Kidney (tissue), 22 donors: ENCODE results near the gene SOX12. TPM values are rescaled to one million over a fixed set of nuclear protein-coding genes. Genes with fewer than 3 reads are reported as not detected.

Experiments used
- DNase-seq, 5 donors: peaks; one replicate each; pipeline ENCODE4 v3.0.0-alpha.2; 2013 to 2020
- FAIRE-seq: peaks from 2 replicates; lab custom pipeline; 2012; peaks lifted over from hg19 to GRCh38; lab: Jason Lieb, UNC
- H3K27ac ChIP-seq, 2 donors: one replicate each; pipeline ENCODE4 v1.7.0; 2013; ENCODE audit warnings: low read depth in 2 of 2, low read length in 2 of 2, inconsistent platforms in 1 of 2
- H3K27me3 ChIP-seq: one replicate; pipeline ENCODE4 v1.7.1; 2013; ENCODE audit warnings: low read length, inconsistent platforms; ENCODE audit not compliant: control insufficient read depth, insufficient read depth
- H3K36me3 ChIP-seq, 3 donors: one replicate each; pipeline versions ENCODE4 v1.7.0 to v1.7.1; 2013; ENCODE audit warnings: low read length in 3 of 3, control low read depth in 1 of 3, inconsistent platforms in 1 of 3; ENCODE audit not compliant: insufficient read depth in 3 of 3, control insufficient read depth in 2 of 3
- H3K4me1 ChIP-seq, 3 donors: one replicate each; pipeline versions ENCODE4 v1.7.0 to v1.7.1; 2013; ENCODE audit warnings: low read length in 3 of 3, inconsistent platforms in 1 of 3, low read depth in 1 of 3; ENCODE audit not compliant: control insufficient read depth in 2 of 3, insufficient read depth in 2 of 3
- H3K4me3 ChIP-seq, 3 donors: one replicate each; pipeline versions ENCODE4 v1.7.0 to v1.8.1; 2013; ENCODE audit warnings: low read length in 3 of 3, control low read depth in 1 of 3, inconsistent platforms in 1 of 3
- H3K9ac ChIP-seq, 3 donors: one replicate each; pipeline versions ENCODE4 v1.7.0 to v1.7.1; 2013; ENCODE audit warnings: low read length in 3 of 3, control low read depth in 1 of 3, inconsistent platforms in 1 of 3
- H3K9me3 ChIP-seq, 3 donors: one replicate each; pipeline versions ENCODE4 v1.7.0 to v1.7.1; 2013; ENCODE audit warnings: low read length in 3 of 3, control low read depth in 1 of 3, inconsistent platforms in 1 of 3; ENCODE audit not compliant: control insufficient read depth in 2 of 3, insufficient read depth in 1 of 3
- CTCF ChIP-seq: IDR thresholded peaks from 3 replicates; pipeline ENCODE4 v1.5.1; 2012; ENCODE audit warnings: mild to moderate bottlenecking, moderate library complexity, borderline replicate concordance; ENCODE audit not compliant: insufficient read depth; ENCODE audit errors: extremely low read depth
- intact Hi-C: fragments of 100-400 bp; cut with DNase I; formaldehyde crosslinking; loops from one replicate; pipeline ENCODE4 v1.11.1; 2022
- long read RNA-seq, 10 donors: library from polyadenylated mRNA in 1 of 10; unstranded in 1 of 10; transcript quantifications; one replicate each; pipeline ENCODE4 v2.0.0 and lab custom pipeline, GENCODE V29; 2021 to 2026
- polyA plus RNA-seq: library from polyadenylated mRNA; stranded (reverse); fragments of 350-450 nt; fragmentation: Illumina TruSeq; extraction: RNeasy Lipid Tissue Mini Kit (QIAGEN cat#74804); gene quantifications from one replicate; pipeline ENCODE4 v1.2.3, GENCODE V29; 2014; ENCODE audit warnings: low read depth, low replicate concordance; ENCODE audit not compliant: insufficient read depth
- total RNA-seq: library from RNA; stranded (reverse); fragmentation: NEBNext Ultra II Directional; extraction: Animal tissue kit (Norgen Biotek cat#: 25700); gene quantifications from one replicate; pipeline ENCODE4 v1.2.1, GENCODE V29; 2021
- donor health status: control.
- donor health status: control.
- donor health status: control.
- donor health status: control.
- donor health status: control.
- donor health status: DM: yes; HTN: yes; CAD: no.
- donor health status: Normal renal cell carcinoma (clear cell type).

The SOX12 gene
- 12.7 TPM for total RNA-seq
- 11.3 TPM for polyA plus RNA-seq
- long read RNA-seq, donor 1, full-length matches to known transcripts = 98 of 98 reads
- long read RNA-seq, donor 1, partial matches to known transcripts = 0 of 98 reads
- long read RNA-seq, donor 1, other reads (novel, unspliced or antisense) = 0 of 98 reads
- long read RNA-seq, donor 2, full-length matches to known transcripts = 84 of 84 reads
- long read RNA-seq, donor 2, partial matches to known transcripts = 0 of 84 reads
- long read RNA-seq, donor 2, other reads (novel, unspliced or antisense) = 0 of 84 reads
- long read RNA-seq, donor 3, full-length matches to known transcripts = 111 of 111 reads
- long read RNA-seq, donor 3, partial matches to known transcripts = 0 of 111 reads
- long read RNA-seq, donor 3, other reads (novel, unspliced or antisense) = 0 of 111 reads
- long read RNA-seq, donor 4, full-length matches to known transcripts = 107 of 107 reads
- long read RNA-seq, donor 4, partial matches to known transcripts = 0 of 107 reads
- long read RNA-seq, donor 4, other reads (novel, unspliced or antisense) = 0 of 107 reads
- long read RNA-seq, donor 5, full-length matches to known transcripts = 16 of 16 reads
- long read RNA-seq, donor 5, partial matches to known transcripts = 0 of 16 reads
- long read RNA-seq, donor 5, other reads (novel, unspliced or antisense) = 0 of 16 reads
- long read RNA-seq, donor 6, full-length matches to known transcripts = 59 of 59 reads
- long read RNA-seq, donor 6, partial matches to known transcripts = 0 of 59 reads
- long read RNA-seq, donor 6, other reads (novel, unspliced or antisense) = 0 of 59 reads
- long read RNA-seq, donor 7, full-length matches to known transcripts = 7 of 7 reads
- long read RNA-seq, donor 7, partial matches to known transcripts = 0 of 7 reads
- long read RNA-seq, donor 7, other reads (novel, unspliced or antisense) = 0 of 7 reads
- long read RNA-seq, donor 8, full-length matches to known transcripts = 75 of 75 reads
- long read RNA-seq, donor 8, partial matches to known transcripts = 0 of 75 reads
- long read RNA-seq, donor 8, other reads (novel, unspliced or antisense) = 0 of 75 reads
- long read RNA-seq, donor 9, full-length matches to known transcripts = 44 of 44 reads
- long read RNA-seq, donor 9, partial matches to known transcripts = 0 of 44 reads
- long read RNA-seq, donor 9, other reads (novel, unspliced or antisense) = 0 of 44 reads
- long read RNA-seq, donor 10, full-length matches to known transcripts = 106 of 106 reads
- long read RNA-seq, donor 10, partial matches to known transcripts = 0 of 106 reads
- long read RNA-seq, donor 10, other reads (novel, unspliced or antisense) = 0 of 106 reads

- intact Hi-C loops = no loop called here
- no peaks in the 10 kb centered on the region for H3K9me3 ChIP-seq
- FAIRE-seq (no peak), DNase-seq (peak; percentile 97 to 99 (median 98))
- peak within 1 kb of the TSS; percentile 90 to 95 for H3K27ac ChIP-seq
- peaks cover 0 to 10% (median 5%) of the 10 kb centered on the region in 3 donors for H3K4me1 ChIP-seq
- TF ChIP-seq CTCF = no peak
- H3K4me3 ChIP-seq = peak within 1 kb of the TSS; percentile 89 to 91 (median 91)
- peaks cover 0 to 3% (median 2%) of the 10 kb centered on the region in 3 donors for H3K36me3 ChIP-seq
- H3K27me3 ChIP-seq = no peaks in the 10 kb centered on the region
- H3K9ac ChIP-seq = peak within 1 kb of the TSS; percentile 71 to 91 (median 74)
Measured at GRCh38 chr20:325045-325888, at the start of gene SOX12. TSS of gene SOX12 (plus strand) at chr20:325552. CDS start at chr20:325925, 373 bp downstream.

- no peak overlapping the region for H3K4me3 ChIP-seq
- no peak for FAIRE-seq
- H3K27me3 ChIP-seq = no peaks in the 10 kb centered on the region
- no peaks in the 10 kb centered on the region for H3K4me1 ChIP-seq
- peaks cover 2 to 22% (median 2%) of the 10 kb centered on the region in 3 donors for H3K36me3 ChIP-seq
- H3K9me3 ChIP-seq = no peaks in the 10 kb centered on the region
- H3K27ac ChIP-seq = no peak overlapping the region
- TF ChIP-seq CTCF = no peak
- no peak for DNase-seq
- intact Hi-C loops = no loop called here
- no peak overlapping the region for H3K9ac ChIP-seq
Measured at GRCh38 chr20:275791-276190, 49.6 kb upstream of the SOX12 start.
